Measurements from ENCODE around the gene TNFRSF8. TPM values are rescaled to one million over a fixed set of nuclear protein-coding genes. Genes with fewer than 3 reads are reported as not detected.

The TNFRSF8 gene
- total RNA-seq, 4 donors from 2014 or later = 0.83 to 2.8 (median 2.3) TPM

DNA sequence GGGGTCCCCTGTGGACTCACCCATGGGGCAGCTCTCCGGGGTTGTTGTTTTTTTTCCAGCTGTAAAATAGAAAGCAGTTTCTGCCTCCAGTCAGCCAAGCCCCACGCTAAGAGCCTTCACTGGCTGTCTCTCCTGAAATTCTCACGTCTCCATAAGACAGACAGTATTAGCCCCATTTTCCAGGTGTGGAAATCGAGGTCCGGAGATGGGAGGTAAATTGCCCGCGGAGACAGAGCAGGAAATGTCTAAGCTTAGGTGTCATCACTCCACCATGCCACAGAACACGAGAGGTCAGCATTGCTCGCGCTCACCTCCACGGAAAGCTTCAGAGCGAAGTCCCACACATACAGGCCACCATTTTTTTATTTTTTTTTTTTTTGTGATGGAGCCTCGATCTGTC lies 44.6 kb downstream of the TNFRSF8 start:
- Histone ChIP-seq H3K36me3 (no peaks in the 10 kb centered on the region), H3K4me3 (no peak overlapping the region), H3K27me3 (peaks cover 0 to 41% (median 0%) of the 10 kb centered on the region in 4 donors), H3K9me3 (no peaks in the 10 kb centered on the region), H3K27ac (replicated peaks in 1 of 4) (no peak overlapping the region), H3K4me1 (no peaks in the 10 kb centered on the region)
- WGBS = 88% methylated on average over 13 of the region's 13 CpGs
- intact Hi-C loops (cut with DNase I) = no loop called here
- no peak for TF ChIP-seq EP300 (IDR thresholded peaks at IDR 0.05)
- TF ChIP-seq POLR2AphosphoS5 (IDR thresholded peaks at IDR 0.05) = no peak
- no peak for TF ChIP-seq POLR2A (IDR thresholded peaks at IDR 0.05; ENCODE audit: low read depth)
- TF ChIP-seq, protein P1, sequence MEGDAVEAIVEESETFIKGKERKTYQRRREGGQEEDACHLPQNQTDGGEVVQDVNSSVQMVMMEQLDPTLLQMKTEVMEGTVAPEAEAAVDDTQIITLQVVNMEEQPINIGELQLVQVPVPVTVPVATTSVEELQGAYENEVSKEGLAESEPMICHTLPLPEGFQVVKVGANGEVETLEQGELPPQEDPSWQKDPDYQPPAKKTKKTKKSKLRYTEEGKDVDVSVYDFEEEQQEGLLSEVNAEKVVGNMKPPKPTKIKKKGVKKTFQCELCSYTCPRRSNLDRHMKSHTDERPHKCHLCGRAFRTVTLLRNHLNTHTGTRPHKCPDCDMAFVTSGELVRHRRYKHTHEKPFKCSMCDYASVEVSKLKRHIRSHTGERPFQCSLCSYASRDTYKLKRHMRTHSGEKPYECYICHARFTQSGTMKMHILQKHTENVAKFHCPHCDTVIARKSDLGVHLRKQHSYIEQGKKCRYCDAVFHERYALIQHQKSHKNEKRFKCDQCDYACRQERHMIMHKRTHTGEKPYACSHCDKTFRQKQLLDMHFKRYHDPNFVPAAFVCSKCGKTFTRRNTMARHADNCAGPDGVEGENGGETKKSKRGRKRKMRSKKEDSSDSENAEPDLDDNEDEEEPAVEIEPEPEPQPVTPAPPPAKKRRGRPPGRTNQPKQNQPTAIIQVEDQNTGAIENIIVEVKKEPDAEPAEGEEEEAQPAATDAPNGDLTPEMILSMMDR (IDR thresholded peaks at IDR 0.05) = no peak
- DNase-seq (ENCODE audit: extremely low spot score) = no peak

DNA sequence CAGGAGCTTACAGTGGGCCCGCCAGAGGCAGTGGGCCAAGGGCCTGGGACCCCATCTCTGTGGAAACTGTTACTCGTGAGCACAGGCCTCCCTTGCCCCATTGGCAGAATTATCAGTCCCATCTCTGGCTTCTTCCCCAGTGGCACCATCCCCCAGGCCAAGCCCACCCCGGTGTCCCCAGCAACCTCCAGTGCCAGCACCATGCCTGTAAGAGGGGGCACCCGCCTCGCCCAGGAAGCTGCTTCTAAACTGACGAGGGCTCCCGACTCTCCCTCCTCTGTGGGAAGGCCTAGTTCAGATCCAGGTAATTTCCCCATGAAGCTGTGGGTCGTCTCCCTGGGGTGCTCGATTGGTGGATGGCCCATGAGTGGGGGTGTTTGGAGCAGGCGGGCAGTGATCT lies 46.8 kb downstream of the TNFRSF8 start:
- Histone ChIP-seq H3K9me3 (no peaks in the 10 kb centered on the region), H3K36me3 (no peaks in the 10 kb centered on the region), H3K27ac (replicated peaks in 1 of 4) (no peak overlapping the region), H3K4me3 (no peak overlapping the region), H3K27me3 (peaks cover 0 to 33% (median 0%) of the 10 kb centered on the region in 4 donors), H3K4me1 (no peaks in the 10 kb centered on the region)
- WGBS = 92% methylated on average over 7 of the region's 10 CpGs
- TF ChIP-seq, protein P1 (IDR thresholded peaks at IDR 0.05) = no peak
- no peak for TF ChIP-seq POLR2A (IDR thresholded peaks at IDR 0.05; ENCODE audit: low read depth)
- no peak for TF ChIP-seq POLR2AphosphoS5 (IDR thresholded peaks at IDR 0.05)
- TF ChIP-seq EP300 (IDR thresholded peaks at IDR 0.05) = no peak
- no peak for DNase-seq (ENCODE audit: extremely low spot score)
- intact Hi-C loops (cut with DNase I) = no loop called here

DNA sequence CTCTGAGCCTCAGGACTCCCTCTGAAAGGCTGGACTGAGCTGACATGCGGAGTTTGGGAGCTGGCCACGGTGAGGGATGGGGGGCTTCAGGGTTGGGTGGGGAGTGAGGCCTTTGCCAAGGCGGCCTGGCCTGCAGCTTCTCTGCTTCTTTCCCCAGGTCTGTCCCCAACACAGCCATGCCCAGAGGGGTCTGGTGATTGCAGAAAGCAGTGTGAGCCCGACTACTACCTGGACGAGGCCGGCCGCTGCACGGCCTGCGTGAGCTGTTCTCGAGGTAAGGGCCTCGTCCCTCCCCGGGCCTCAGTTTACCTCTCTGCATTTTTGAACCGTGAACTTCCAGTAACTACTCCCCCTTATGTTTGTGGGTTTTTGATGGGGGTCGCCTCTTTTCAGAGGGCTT lies 48.6 kb downstream of the TNFRSF8 start:
- H3K27ac ChIP-seq (replicated peaks in 1 of 4) = no peak overlapping the region
- no peaks in the 10 kb centered on the region for H3K4me1 ChIP-seq
- H3K9me3 ChIP-seq = no peaks in the 10 kb centered on the region
- H3K27me3 ChIP-seq = peaks cover 0 to 18% (median 0%) of the 10 kb centered on the region in 4 donors
- H3K4me3 ChIP-seq = no peak overlapping the region
- TF ChIP-seq POLR2A (IDR thresholded peaks at IDR 0.05; ENCODE audit: low read depth) (no peak), POLR2AphosphoS5 (IDR thresholded peaks at IDR 0.05) (no peak), EP300 (IDR thresholded peaks at IDR 0.05) (no peak)
- TF ChIP-seq, protein P1 (IDR thresholded peaks at IDR 0.05) = no peak
- 98% methylated on average over 6 of the region's 14 CpGs for WGBS
- DNase-seq (ENCODE audit: extremely low spot score) = no peak
- no peaks in the 10 kb centered on the region for H3K36me3 ChIP-seq
- intact Hi-C loops (cut with DNase I) = no loop called here

DNA sequence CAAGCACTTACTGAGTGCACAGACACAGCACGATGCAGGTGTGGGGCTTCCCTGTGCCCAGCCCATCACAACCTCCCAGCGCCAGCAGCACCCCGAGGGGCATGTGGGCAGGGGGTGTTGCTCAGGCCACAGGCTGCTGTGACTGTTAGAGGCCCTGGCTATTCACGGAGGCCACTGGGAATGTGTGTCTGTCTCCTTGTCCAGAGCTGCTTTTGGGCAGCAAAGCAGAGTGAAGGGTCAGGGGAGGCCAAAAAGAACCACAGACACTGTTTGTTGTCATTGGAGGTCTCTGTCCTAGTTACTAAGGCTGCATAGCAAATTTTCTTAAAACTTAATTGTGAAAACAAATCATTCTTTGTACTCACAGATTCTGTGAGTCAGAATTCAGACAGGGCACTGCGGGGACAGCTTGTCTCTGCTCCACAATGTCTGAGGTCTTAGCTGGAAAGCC lies 49.6 kb downstream of the TNFRSF8 start:
- H3K36me3 ChIP-seq = no peaks in the 10 kb centered on the region
- no peaks in the 10 kb centered on the region for H3K9me3 ChIP-seq
- DNase-seq (ENCODE audit: extremely low spot score) = no peak
- intact Hi-C loops (cut with DNase I) = no loop called here
- H3K27me3 ChIP-seq = peaks cover 0 to 20% (median 0%) of the 10 kb centered on the region in 4 donors
- no peak overlapping the region for H3K4me3 ChIP-seq
- TF ChIP-seq POLR2A (IDR thresholded peaks at IDR 0.05; ENCODE audit: low read depth) (no peak), EP300 (IDR thresholded peaks at IDR 0.05) (no peak), POLR2AphosphoS5 (IDR thresholded peaks at IDR 0.05) (no peak)
- TF ChIP-seq, protein P1 (IDR thresholded peaks at IDR 0.05) = no peak
- H3K4me1 ChIP-seq = no peaks in the 10 kb centered on the region
- 82% methylated on average over 4 of the region's 5 CpGs for WGBS
- no peak overlapping the region for H3K27ac ChIP-seq (replicated peaks in 1 of 4)

Data from esophagus muscularis mucosa (tissue), 4 donors.